Lower leg skin (tissue), 4 donors: ENCODE data around the gene CASTOR1. TPM values are rescaled to one million over a fixed set of nuclear protein-coding genes. Genes with fewer than 3 reads are reported as not detected.

Experiments used
- DNase-seq, 2 donors: peaks; one replicate each; pipeline ENCODE4 v3.0.0-alpha.2; 2019; ENCODE audit warnings: low spot score in 2 of 2
- H3K4me3 ChIP-seq: fragments of 200-600 bp; sonication (generic); 2 replicates; pipeline ENCODE4 v1.5.1; 2017; ENCODE audit warnings: mild to moderate bottlenecking, low read depth; ENCODE audit not compliant: poor library complexity, severe bottlenecking
- CTCF ChIP-seq, 3 donors: fragments of 450-650 bp; IDR thresholded peaks; one replicate each; pipeline ENCODE4 v1.5.1; 2016; ENCODE audit warnings: antibody characterized with exemption in 3 of 3, mild to moderate bottlenecking in 3 of 3, moderate library complexity in 2 of 3
- POLR2A ChIP-seq, 2 donors: fragments of 450-650 bp; IDR thresholded peaks; one replicate each; pipeline ENCODE4 v1.6.1; 2016 to 2017; ENCODE audit warnings: antibody characterized with exemption in 2 of 2, mild to moderate bottlenecking in 1 of 2, moderate library complexity in 1 of 2
- WGBS, 2 donors: methylation state at CpG; one replicate each; pipeline ENCODE4 v1.1.5; 2018; 5-methylcytosine and 5-hydroxymethylcytosine counted together
- intact Hi-C: fragments of 100-400 bp; cut with DNase I; formaldehyde crosslinking; loops from one replicate; pipeline ENCODE4 v1.15.0; 2023; ENCODE audit warnings: low total_unique reads
- total RNA-seq, 4 donors: library from RNA; depleted of rRNA; stranded (reverse); fragments of >200 nt; gene quantifications; one replicate each; pipeline ENCODE4 v1.1.0, GENCODE V29; 2016

The CASTOR1 gene
- total RNA-seq, 4 donors from 2014 or later = 16.3 to 38.1 (median 22.6) TPM

- TF ChIP-seq CTCF (IDR thresholded peaks at IDR 0.05) (no peak), POLR2A (IDR thresholded peaks at IDR 0.05) (no peak)
- 70 to 72% methylated on average over 4 of the region's 4 CpGs for WGBS, 2 donors
- no peak overlapping the region for H3K4me3 ChIP-seq
- DNase-seq = no peak
- intact Hi-C loops = no loop called here
Observed at GRCh38 chr22:30284666-30285065, 4.6 kb downstream of the CASTOR1 start.

- intact Hi-C loops = no loop called here
- no peak for DNase-seq
- WGBS, 2 donors = 83 to 85% methylated on average over 7 to 9 of the region's 9 CpGs
- TF ChIP-seq CTCF (IDR thresholded peaks at IDR 0.05) (no peak), POLR2A (IDR thresholded peaks at IDR 0.05) (no peak)
- no peak overlapping the region for H3K4me3 ChIP-seq
Observed at GRCh38 chr22:30284172-30284571, 5.1 kb downstream of the CASTOR1 start.

- DNase-seq = no peak
- H3K4me3 ChIP-seq = no peak overlapping the region
- intact Hi-C loops = no loop called here
- 77 to 85% methylated on average over 4 of the region's 4 CpGs for WGBS, 2 donors
- no peak for TF ChIP-seq CTCF (IDR thresholded peaks at IDR 0.05)
- TF ChIP-seq POLR2A (IDR thresholded peaks at IDR 0.05) = no peak
Observed at GRCh38 chr22:30283342-30283741, 6.0 kb downstream of the CASTOR1 start.

GRCh38 chr22:30282616-30283046 is 6.7 kb downstream of the CASTOR1 start:
- H3K4me3 ChIP-seq = no peak overlapping the region
- WGBS, 2 donors = 70 to 74% methylated on average over 7 of the region's 7 CpGs
- no peak for DNase-seq
- no peak for TF ChIP-seq CTCF (IDR thresholded peaks at IDR 0.05)
- no peak for TF ChIP-seq POLR2A (IDR thresholded peaks at IDR 0.05)
- intact Hi-C loops = no loop called here

- intact Hi-C loops = no loop called here
- 83 to 85% methylated on average over 8 of the region's 8 CpGs for WGBS, 2 donors
- no peak for DNase-seq
- TF ChIP-seq POLR2A (IDR thresholded peaks at IDR 0.05) (no peak), CTCF (IDR thresholded peaks at IDR 0.05) (no peak)
- no peak overlapping the region for H3K4me3 ChIP-seq
Observed at GRCh38 chr22:30280505-30280904, 8.8 kb downstream of the CASTOR1 start.

GRCh38 chr22:30279932-30280331 is 9.4 kb downstream of the CASTOR1 start:
- intact Hi-C loops = no loop called here
- WGBS, 2 donors = 91% methylated on average over 5 of the region's 5 CpGs
- no peak for TF ChIP-seq POLR2A (IDR thresholded peaks at IDR 0.05)
- TF ChIP-seq CTCF (IDR thresholded peaks at IDR 0.05) = no peak

More at GRCh38 chr22:30279932-30280331, 9.4 kb downstream of the CASTOR1 start:
- H3K4me3 ChIP-seq = no peak overlapping the region
- DNase-seq = no peak
